Osteoblast (primary cell): Measurements from ENCODE around the gene TBC1D3B. TPM values are rescaled to one million over a fixed set of nuclear protein-coding genes. Genes with fewer than 3 reads are reported as not detected.
"Not testable (repeated sequence)": the region's sequence is repeated elsewhere in the genome, so short reads cannot be mapped to it uniquely, and the experiment has no call there.

Experiments used
- DNase-seq: peaks from one replicate; pipeline ENCODE4 v3.0.0; 2011; ENCODE audit warnings: low spot score, mixed read lengths; ENCODE audit not compliant: insufficient read length; ENCODE audit errors: missing footprints
- H2AFZ ChIP-seq: 2 replicates; pipeline ENCODE4 v1.6.0; 2011; ENCODE audit warnings: mild to moderate bottlenecking, low read length
- H3K27ac ChIP-seq: 2 replicates; pipeline ENCODE4 v1.5.1; 2011; ENCODE audit warnings: mild to moderate bottlenecking, low read depth, low read length, moderate library complexity
- H3K27me3 ChIP-seq: 2 replicates; pipeline ENCODE4 v1.6.0; 2012; ENCODE audit warnings: mild to moderate bottlenecking, control low read depth, inconsistent platforms, low read length, moderate library complexity; ENCODE audit not compliant: insufficient read depth
- H3K36me3 ChIP-seq: 2 replicates; pipeline ENCODE4 v1.5.1; 2011; ENCODE audit warnings: mild to moderate bottlenecking, low read length, control low read depth, moderate library complexity; ENCODE audit not compliant: insufficient read depth
- H3K4me1 ChIP-seq: 2 replicates; pipeline ENCODE4 v1.5.1; 2011; ENCODE audit warnings: mild to moderate bottlenecking, low read length, control low read depth, moderate library complexity; ENCODE audit not compliant: insufficient read depth
- H3K4me2 ChIP-seq: 2 replicates; pipeline ENCODE4 v1.6.0; 2011; ENCODE audit warnings: mild to moderate bottlenecking, low read length; ENCODE audit not compliant: insufficient read depth
- H3K4me3 ChIP-seq: fragments of 200-600 bp; sonication (generic); 3 replicates; pipeline ENCODE4 v1.5.1; 2012; ENCODE audit warnings: mild to moderate bottlenecking, low read length, inconsistent platforms; ENCODE audit not compliant: insufficient read depth
- H3K79me2 ChIP-seq: 2 replicates; pipeline ENCODE4 v1.6.0; 2012; ENCODE audit warnings: mild to moderate bottlenecking, low read length, control low read depth, inconsistent platforms; ENCODE audit not compliant: insufficient read depth
- H3K9me3 ChIP-seq: 2 replicates; pipeline ENCODE4 v1.5.1; 2011; ENCODE audit warnings: low read depth, low read length, control low read depth
- H4K20me1 ChIP-seq: 2 replicates; pipeline ENCODE4 v1.6.0; 2012; ENCODE audit warnings: mild to moderate bottlenecking, low read length, control low read depth; ENCODE audit not compliant: insufficient read depth
- total RNA-seq: library from RNA; depleted of rRNA; stranded (reverse); fragments of >200 nt; gene quantifications from 2 replicates; pipeline ENCODE4 v1.2.3, GENCODE V29; 2012
- TF ChIP-seq, protein P1 (sequence below): IDR thresholded peaks from 2 replicates; pipeline ENCODE4 v1.5.1; 2011; ENCODE audit warnings: mild to moderate bottlenecking, low read depth, low read length, moderate library complexity; ENCODE audit errors: extremely low read depth

TBC1D3B gene
- total RNA-seq, 1 donor, result 0.36 TPM

DNA sequence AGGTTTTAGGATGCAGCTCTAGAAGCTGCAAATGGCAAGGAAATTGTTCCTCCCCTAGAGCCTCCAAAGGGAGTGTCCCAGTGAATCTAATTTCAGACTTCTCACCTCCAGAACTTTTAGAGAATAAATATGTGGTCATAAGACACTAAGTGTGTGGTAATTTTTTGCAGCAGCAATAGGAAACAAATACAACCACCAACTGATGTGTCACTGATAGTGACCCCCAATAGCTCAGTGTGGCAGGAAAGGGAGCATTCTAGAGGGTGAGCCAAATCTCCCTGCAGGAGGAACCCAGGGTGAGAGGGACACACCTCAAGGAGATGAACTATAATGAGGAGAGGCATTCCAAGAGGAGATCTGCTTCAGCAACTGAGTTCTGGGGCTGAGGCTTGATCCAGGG is 38.5 kb upstream of the TBC1D3B start:
- Histone ChIP-seq H3K4me3 (no peak overlapping the region), H3K9me3 (no peaks in the 10 kb centered on the region), H4K20me1 (no peaks in the 10 kb centered on the region), H3K27me3 (no peaks in the 10 kb centered on the region), H3K27ac (no peak overlapping the region), H3K36me3 (no peaks in the 10 kb centered on the region), H3K4me2 (no peak overlapping the region), H3K79me2 (no peaks in the 10 kb centered on the region), H2AFZ (no peak overlapping the region), H3K4me1 (no peaks in the 10 kb centered on the region)
- DNase-seq, result no peak
- TF ChIP-seq, protein P1, sequence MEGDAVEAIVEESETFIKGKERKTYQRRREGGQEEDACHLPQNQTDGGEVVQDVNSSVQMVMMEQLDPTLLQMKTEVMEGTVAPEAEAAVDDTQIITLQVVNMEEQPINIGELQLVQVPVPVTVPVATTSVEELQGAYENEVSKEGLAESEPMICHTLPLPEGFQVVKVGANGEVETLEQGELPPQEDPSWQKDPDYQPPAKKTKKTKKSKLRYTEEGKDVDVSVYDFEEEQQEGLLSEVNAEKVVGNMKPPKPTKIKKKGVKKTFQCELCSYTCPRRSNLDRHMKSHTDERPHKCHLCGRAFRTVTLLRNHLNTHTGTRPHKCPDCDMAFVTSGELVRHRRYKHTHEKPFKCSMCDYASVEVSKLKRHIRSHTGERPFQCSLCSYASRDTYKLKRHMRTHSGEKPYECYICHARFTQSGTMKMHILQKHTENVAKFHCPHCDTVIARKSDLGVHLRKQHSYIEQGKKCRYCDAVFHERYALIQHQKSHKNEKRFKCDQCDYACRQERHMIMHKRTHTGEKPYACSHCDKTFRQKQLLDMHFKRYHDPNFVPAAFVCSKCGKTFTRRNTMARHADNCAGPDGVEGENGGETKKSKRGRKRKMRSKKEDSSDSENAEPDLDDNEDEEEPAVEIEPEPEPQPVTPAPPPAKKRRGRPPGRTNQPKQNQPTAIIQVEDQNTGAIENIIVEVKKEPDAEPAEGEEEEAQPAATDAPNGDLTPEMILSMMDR, result no peak

DNA sequence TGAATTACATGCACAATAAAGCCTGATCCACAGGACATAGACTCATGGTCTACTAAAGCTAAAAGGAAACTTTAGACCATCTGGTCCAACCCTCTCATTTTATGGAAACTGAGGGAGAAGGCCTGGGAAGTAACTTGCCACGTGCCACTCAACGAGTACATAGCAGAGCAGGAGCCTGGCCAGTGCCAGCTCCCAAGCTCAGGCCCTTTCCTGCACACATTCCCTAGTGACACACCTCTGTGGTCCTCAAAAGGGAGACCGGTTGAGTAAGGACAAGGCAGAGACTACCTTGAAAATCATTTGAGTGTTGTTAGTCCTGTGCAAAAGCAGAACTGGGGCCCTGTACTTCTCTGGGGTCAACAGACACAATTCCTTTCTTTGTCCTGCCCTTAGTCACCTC is 37.3 kb upstream of the TBC1D3B start:
- Histone ChIP-seq H3K27me3 (no peaks in the 10 kb centered on the region), H3K4me3 (no peak overlapping the region), H3K4me2 (no peak overlapping the region), H3K4me1 (no peaks in the 10 kb centered on the region), H2AFZ (no peak overlapping the region), H3K27ac (no peak overlapping the region), H4K20me1 (no peaks in the 10 kb centered on the region), H3K36me3 (no peaks in the 10 kb centered on the region), H3K79me2 (no peaks in the 10 kb centered on the region), H3K9me3 (no peaks in the 10 kb centered on the region)
- no peak for DNase-seq
- TF ChIP-seq, protein P1, result no peak

DNA sequence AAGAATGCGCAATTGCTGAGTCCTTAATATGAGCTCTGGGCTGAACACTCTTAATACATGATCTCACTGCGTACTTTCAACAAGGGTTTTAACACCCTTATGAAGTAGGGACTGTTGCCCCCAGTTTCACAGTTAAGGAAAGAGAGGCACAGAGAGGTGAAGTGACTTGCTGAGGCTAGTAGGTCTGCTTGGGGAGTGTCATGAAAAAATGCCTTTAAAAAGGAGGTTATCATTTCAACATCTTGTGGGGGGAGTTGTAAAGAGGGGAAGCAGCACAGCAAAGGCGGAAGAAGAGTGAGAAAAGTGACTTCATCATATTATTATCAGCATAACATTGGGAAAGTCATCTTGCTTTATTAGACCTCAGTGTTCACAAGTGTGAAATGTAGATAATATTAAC is 36.5 kb upstream of the TBC1D3B start:
- Histone ChIP-seq H3K4me3 (no peak overlapping the region), H3K9me3 (no peaks in the 10 kb centered on the region), H3K4me1 (no peaks in the 10 kb centered on the region), H2AFZ (no peak overlapping the region), H3K27me3 (no peaks in the 10 kb centered on the region), H3K4me2 (no peak overlapping the region), H3K27ac (no peak overlapping the region), H3K79me2 (no peaks in the 10 kb centered on the region), H3K36me3 (no peaks in the 10 kb centered on the region), H4K20me1 (no peaks in the 10 kb centered on the region)
- no peak for DNase-seq
- TF ChIP-seq, protein P1, result no peak

DNA sequence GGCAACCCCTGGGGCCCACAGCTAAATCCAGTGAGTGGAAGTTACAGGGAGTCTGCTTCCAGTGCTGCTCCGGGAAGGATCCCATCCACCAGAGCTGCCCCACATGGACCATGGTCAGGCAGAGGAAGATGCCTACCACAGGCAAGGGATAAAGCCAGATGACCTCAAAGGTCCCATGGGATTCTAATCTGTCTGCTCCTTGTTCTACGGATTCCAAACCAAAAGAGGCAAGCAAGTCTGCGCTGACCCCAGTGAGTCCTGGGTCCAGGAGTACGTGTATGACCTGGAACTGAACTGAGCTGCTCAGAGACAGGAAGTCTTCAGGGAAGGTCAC is 35.8 kb upstream of the TBC1D3B start:
- H3K9me3 ChIP-seq, result no peaks in the 10 kb centered on the region
- DNase-seq, result no peak
- no peak overlapping the region for H3K4me2 ChIP-seq
- no peak overlapping the region for H2AFZ ChIP-seq
- TF ChIP-seq, protein P1, result no peak
- H4K20me1 ChIP-seq, result no peaks in the 10 kb centered on the region
- H3K36me3 ChIP-seq, result no peaks in the 10 kb centered on the region
- H3K4me3 ChIP-seq, result no peak overlapping the region
- no peaks in the 10 kb centered on the region for H3K79me2 ChIP-seq
- H3K27ac ChIP-seq, result no peak overlapping the region
- H3K27me3 ChIP-seq, result no peaks in the 10 kb centered on the region
- no peaks in the 10 kb centered on the region for H3K4me1 ChIP-seq

DNA sequence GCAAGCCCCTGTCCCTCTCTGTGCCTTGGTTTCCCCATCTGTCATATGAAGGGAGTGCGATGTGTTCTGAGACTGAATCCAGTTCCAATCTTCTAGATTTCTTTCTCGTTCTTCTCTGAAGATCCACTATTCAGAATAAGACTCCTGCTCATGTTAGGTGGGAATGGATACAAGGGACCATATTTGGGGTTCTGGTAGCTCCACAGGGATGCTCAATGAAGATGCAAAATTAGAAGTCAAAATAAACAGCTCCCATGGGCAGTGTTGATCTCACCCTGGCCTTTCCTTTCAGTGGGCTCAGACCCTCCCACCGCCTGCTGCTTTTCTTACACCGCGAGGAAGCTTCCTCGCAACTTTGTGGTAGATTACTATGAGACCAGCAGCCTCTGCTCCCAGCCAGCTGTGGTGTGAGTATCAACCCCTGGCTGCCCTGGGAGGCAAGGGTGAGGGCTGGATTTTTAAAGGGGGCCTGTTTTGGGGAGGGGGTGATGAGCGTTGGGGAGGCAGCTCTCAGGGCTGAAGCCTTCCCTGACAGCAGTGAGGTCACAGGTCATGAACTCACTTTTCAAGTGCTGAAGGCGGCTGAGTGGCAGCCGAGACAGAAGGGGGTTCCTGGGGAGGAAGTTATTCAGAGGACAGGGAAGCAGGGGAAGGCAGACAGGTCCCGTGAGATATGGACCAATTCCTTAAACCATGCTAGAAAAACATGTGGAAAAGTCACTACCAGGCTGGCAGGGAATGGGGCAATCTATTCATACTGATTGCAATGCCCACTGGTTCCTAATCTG is 35.2 kb upstream of the TBC1D3B start:
- not testable (repeated sequence) for DNase-seq, H3K27me3 ChIP-seq, H3K4me1 ChIP-seq, H3K4me3 ChIP-seq, H3K27ac ChIP-seq, H3K9me3 ChIP-seq, H2AFZ ChIP-seq, H4K20me1 ChIP-seq, H3K79me2 ChIP-seq, H3K4me2 ChIP-seq, H3K36me3 ChIP-seq

DNA sequence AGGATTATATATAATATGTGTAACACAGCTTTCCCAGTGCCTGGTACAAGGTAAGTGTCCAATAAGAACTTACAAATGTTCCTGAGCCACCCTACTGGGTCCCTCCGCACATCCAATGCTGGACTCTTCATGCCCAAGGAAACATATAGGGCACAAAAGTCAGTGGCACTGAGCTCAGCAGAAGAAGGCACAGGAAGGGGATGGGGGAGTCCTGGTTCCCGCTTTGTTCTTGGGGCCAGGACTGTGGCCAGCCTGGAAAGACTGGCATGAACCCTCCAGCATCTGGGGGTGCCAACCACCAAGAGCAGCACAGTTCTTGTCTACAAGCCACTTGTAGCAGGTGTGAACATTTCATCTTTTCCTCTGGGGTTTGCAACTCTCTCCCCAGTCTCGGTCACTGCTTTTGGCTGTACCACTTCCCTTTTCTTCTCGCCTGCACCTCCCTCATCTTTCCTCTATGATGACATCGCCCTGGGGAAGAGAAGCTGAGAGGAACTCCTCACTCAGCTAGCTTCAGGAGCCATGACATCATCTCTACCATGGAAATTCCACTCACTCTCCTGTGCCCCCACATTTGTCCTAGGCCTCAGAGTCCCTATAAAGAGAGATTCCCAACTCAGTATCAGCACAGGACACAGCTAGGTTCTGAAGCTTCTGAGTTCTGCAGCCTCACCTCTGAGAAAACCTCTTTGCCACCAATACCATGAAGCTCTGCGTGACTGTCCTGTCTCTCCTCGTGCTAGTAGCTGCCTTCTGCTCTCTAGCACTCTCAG is 34.2 kb upstream of the TBC1D3B start, which contains the start of gene CCL4L2:
Gene CCL4L2 (plus strand): TSS at position 625 of the 773 bp plus-strand sequence.
- not testable (repeated sequence) for H3K36me3 ChIP-seq, DNase-seq, H3K4me1 ChIP-seq, H3K27me3 ChIP-seq, H2AFZ ChIP-seq, H3K4me2 ChIP-seq, H3K27ac ChIP-seq, H3K79me2 ChIP-seq, H3K4me3 ChIP-seq, H4K20me1 ChIP-seq, H3K9me3 ChIP-seq
